HepG2 (cell line): Measurements from ENCODE around the gene COA3. TPM values are rescaled to one million over a fixed set of nuclear protein-coding genes. Genes with fewer than 3 reads are reported as not detected.

ENCODE experiments used
- ATAC-seq: fragments of 200-7000 bp; cut with Tn5 transposase; 3 replicates; pipeline ENCODE4 v1.9.1; 2020; ENCODE audit warnings: mild to moderate bottlenecking, moderate library complexity
- BruUV-seq: library from RNA; stranded (reverse); fragments of 400-500 nt; replicated peaks from 2 replicates; lab custom pipeline; 2021; lab: Mats Ljungman, UMichigan
- CTCF ChIA-PET: fragments of 300-600 bp; formaldehyde crosslinking; extraction: SDS; loops from one replicate; lab custom pipeline; 2021; ENCODE audit warnings: low total read pairs, inconsistent platforms, low intra/inter-chr PET ratio; lab: Yijun Ruan, JAX
- POLR2A ChIA-PET: fragments of 350-600 bp; sonication (Branson Sonifier 250); formaldehyde crosslinking; loops from one replicate; lab custom pipeline; 2020; ENCODE audit warnings: antibody characterized with exemption, inconsistent platforms; lab: Yijun Ruan, JAX
- DNase-seq: peaks from one replicate; pipeline ENCODE4 v3.0.0-alpha.2; 2015; ENCODE audit warnings: low spot score
- FAIRE-seq: peaks from 3 replicates; lab custom pipeline; 2011; peaks lifted over from hg19 to GRCh38; lab: Jason Lieb, UNC
- H2AFZ ChIP-seq: one replicate; pipeline ENCODE4 v1.6.1; 2011; ENCODE audit warnings: low read length, inconsistent platforms
- H3K27ac ChIP-seq: fragments of 300-600 bp; 3 replicates; pipeline ENCODE4 v1.8.0; 2011; ENCODE audit warnings: mixed run types, mild to moderate bottlenecking, mixed read lengths, low read length, inconsistent platforms; ENCODE audit not compliant: insufficient read depth; ENCODE audit errors: extremely low read length
- H3K27me3 ChIP-seq, 2 experiments: fragments of 200-600 bp in 1 of 2; 2 replicates in 1 of 2; 3 replicates in 1 of 2; pipeline versions ENCODE4 v1.6.0 to v1.8.0; 2011; ENCODE audit warnings: low read length in 2 of 2, mild to moderate bottlenecking in 2 of 2, moderate library complexity in 2 of 2, inconsistent platforms in 1 of 2; ENCODE audit not compliant: insufficient read depth in 2 of 2, control insufficient read depth in 1 of 2
- H3K36me3 ChIP-seq, 2 experiments: fragments of 200-600 bp in 1 of 2; replicated peaks in 1 of 2; 2 replicates in 1 of 2; 3 replicates in 1 of 2; pipeline versions ENCODE4 v1.5.1 to v1.8.0; 2011; ENCODE audit warnings: low read length in 2 of 2, inconsistent platforms in 1 of 2; ENCODE audit not compliant: insufficient read depth in 2 of 2, control insufficient read depth in 1 of 2
- H3K4me1 ChIP-seq: 2 replicates; pipeline ENCODE4 v1.5.1; 2012; ENCODE audit warnings: low read length, inconsistent platforms; ENCODE audit not compliant: insufficient read depth
- H3K4me2 ChIP-seq: 2 replicates; pipeline ENCODE4 v1.6.0; 2011; ENCODE audit warnings: low read depth, low read length, inconsistent platforms
- H3K4me3 ChIP-seq, 3 experiments: fragments of 200-600 bp in 1 of 3; sonication (generic), shearing (Covaris generic) in 1 of 3; replicated peaks in 1 of 3; 2 replicates each; pipeline ENCODE4 v1.5.1; 2011 to 2016; ENCODE audit warnings: low read length in 3 of 3, inconsistent platforms in 2 of 3, low read depth in 2 of 3, mild to moderate bottlenecking in 2 of 3, control low read depth in 1 of 3, mixed read lengths in 1 of 3; ENCODE audit not compliant: insufficient read depth in 1 of 3
- H3K79me2 ChIP-seq: one replicate; pipeline ENCODE4 v1.6.1; 2011; ENCODE audit warnings: low read length, inconsistent platforms; ENCODE audit not compliant: insufficient read depth
- H3K9ac ChIP-seq: 2 replicates; pipeline ENCODE4 v1.6.0; 2011; ENCODE audit warnings: mild to moderate bottlenecking, low read depth, low read length, inconsistent platforms; ENCODE audit not compliant: insufficient read depth
- H3K9me3 ChIP-seq: 2 replicates; pipeline ENCODE4 v1.5.1; 2012; ENCODE audit warnings: mild to moderate bottlenecking, low read length
- H4K20me1 ChIP-seq: 2 replicates; pipeline ENCODE4 v1.6.0; 2011; ENCODE audit warnings: inconsistent platforms, mild to moderate bottlenecking, low read length, moderate library complexity; ENCODE audit not compliant: insufficient read depth
- DR1 ChIP-seq: sonication (generic); formaldehyde crosslinking; IDR thresholded peaks from 2 replicates; pipeline ENCODE4 v1.8.0; 2021; ENCODE audit warnings: mild to moderate bottlenecking, missing genetic modification reagents, inconsistent platforms
- ETV5 ChIP-seq: IDR thresholded peaks from 2 replicates; pipeline ENCODE4 v1.6.1; 2018; ENCODE audit warnings: missing biosample characterization, missing genetic modification reagents, inconsistent platforms, borderline replicate concordance
- FOSL2 ChIP-seq: sonication (generic); formaldehyde crosslinking; IDR thresholded peaks from 2 replicates; pipeline ENCODE4 v1.4.0; 2020; ENCODE audit warnings: missing genetic modification reagents
- HMG20A ChIP-seq: IDR thresholded peaks from 2 replicates; pipeline ENCODE4 v1.6.1; 2016; ENCODE audit warnings: borderline replicate concordance
- MEIS1 ChIP-seq: sonication (generic); formaldehyde crosslinking; IDR thresholded peaks from 2 replicates; pipeline ENCODE4 v1.9.0; 2021; ENCODE audit warnings: mild to moderate bottlenecking, missing genetic modification reagents, moderate library complexity, borderline replicate concordance
- MIXL1 ChIP-seq: IDR thresholded peaks from 2 replicates; pipeline ENCODE4 v1.6.1; 2016
- RARG ChIP-seq: sonication (generic); formaldehyde crosslinking; IDR thresholded peaks from 2 replicates; pipeline ENCODE4 v1.4.0; 2020; ENCODE audit warnings: low read depth, mild to moderate bottlenecking, missing genetic modification reagents
- SNAPC2 ChIP-seq: sonication (generic); formaldehyde crosslinking; IDR thresholded peaks from 2 replicates; pipeline ENCODE4 v1.8.1; 2022; ENCODE audit warnings: mild to moderate bottlenecking, missing genetic modification reagents
- ZNF10 ChIP-seq: sonication (generic); formaldehyde crosslinking; IDR thresholded peaks from 2 replicates; pipeline ENCODE4 v1.4.0; 2020; ENCODE audit warnings: mild to moderate bottlenecking, low read depth, missing genetic modification reagents, borderline replicate concordance
- ZNF33B ChIP-seq: sonication (generic); formaldehyde crosslinking; IDR thresholded peaks from 2 replicates; pipeline ENCODE4 v1.5.1; 2020; ENCODE audit warnings: mild to moderate bottlenecking, missing genetic modification reagents
- ZNF619 ChIP-seq: sonication (generic); formaldehyde crosslinking; IDR thresholded peaks from 2 replicates; pipeline ENCODE4 v1.4.0; 2020; ENCODE audit warnings: mild to moderate bottlenecking, missing genetic modification reagents
- WGBS: methylation state at CpG from one replicate; pipeline ENCODE4 v1.1.6; 2017; ENCODE audit warnings: low lambda C conversion rate; 5-methylcytosine and 5-hydroxymethylcytosine counted together
- in situ Hi-C: cut with HindIII; loops from 2 replicates; pipeline ENCODE4 v1.10.0; 2017; ENCODE audit warnings: low pct_unique_long_range_greater_than_20kb; ENCODE audit not compliant: extremely low pct_ligation_motif_present
- intact Hi-C: fragments of 100-400 bp; cut with micrococcal nuclease; formaldehyde crosslinking; loops from one replicate; pipeline ENCODE4 v1.10.0; 2022; ENCODE audit not compliant: unreplicated experiment
- polyA plus RNA-seq, 8 experiments: library from polyadenylated mRNA; depleted of rRNA in 3 of 8; stranded (reverse) in 7 of 8; unstranded in 1 of 8; fragments of >200 nt; fragmentation: Illumina TruSeq in 4 of 8; extraction: Trizol in 4 of 8; gene quantifications; 2 replicates each; pipeline versions ENCODE4 v1.2.1 to v1.2.3, GENCODE V29; 2011 to 2016; ENCODE audit warnings: low read depth in 4 of 8, missing spikeins in 1 of 8, mixed read lengths in 1 of 8; ENCODE audit not compliant: insufficient read depth in 1 of 8
- total RNA-seq, 5 experiments: library from RNA; depleted of rRNA; stranded (reverse); fragments of >200 nt; fragmentation: Illumina TruSeq; extraction: Trizol; gene quantifications; 2 replicates each; pipeline ENCODE4 v1.2.3, GENCODE V29; 2016; ENCODE audit warnings: low read depth in 1 of 5
- TF ChIP-seq, protein P1 (sequence below): sonication (generic); formaldehyde crosslinking; IDR thresholded peaks from 2 replicates; pipeline ENCODE4 v1.4.0; 2020; ENCODE audit warnings: missing genetic modification reagents
- TF ChIP-seq, protein P2 (sequence below): sonication (generic); formaldehyde crosslinking; IDR thresholded peaks from 2 replicates; pipeline ENCODE4 v1.8.1; 2022; ENCODE audit warnings: mild to moderate bottlenecking, missing genetic modification reagents

The COA3 gene
- total and polyA plus RNA-seq, 2 of the 13 experiments (the other 11 are each of a cell fraction or from before 2014, with no cell fraction given), result 133 to 202 TPM

DNA sequence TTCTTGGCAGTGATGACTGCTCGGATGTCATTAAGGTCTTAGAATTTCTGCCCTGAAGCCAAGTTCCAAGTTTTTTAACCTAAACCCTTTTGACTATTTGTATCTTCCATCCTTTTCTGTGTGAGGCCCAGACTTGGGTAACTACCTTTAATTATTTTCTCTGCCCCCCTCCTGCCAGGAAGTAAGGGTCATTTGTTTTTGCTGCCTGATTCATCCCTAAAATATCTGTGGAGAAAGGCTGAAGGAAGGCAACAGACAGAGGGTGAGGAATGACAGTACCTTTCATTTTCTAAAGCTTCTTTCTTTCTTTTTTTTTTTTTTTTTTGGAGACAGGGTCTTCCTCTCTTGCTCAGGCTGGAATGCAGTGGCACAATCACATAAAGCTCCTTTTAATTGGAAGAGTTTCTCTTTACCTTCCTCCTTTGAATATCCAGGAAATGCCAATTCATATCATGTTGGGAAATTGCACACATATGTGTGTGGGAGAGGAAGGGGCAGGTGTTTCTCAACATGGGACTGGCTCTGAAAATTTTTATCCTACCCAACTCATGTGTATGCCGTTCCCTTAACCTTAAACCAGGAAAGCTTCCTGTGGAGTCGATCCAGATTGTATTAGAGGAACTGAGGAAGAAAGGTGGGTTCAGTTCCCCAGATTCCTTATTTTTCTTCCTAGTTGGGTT is 24.3 kb downstream of the COA3 start:
- ATAC-seq (no peak; the same call in 2 of the 3 replicates), DNase-seq (peak; percentile 49), FAIRE-seq (no peak)
- CTCF ChIA-PET, result no interaction called here
- peak overlapping the region; percentile 97 for H3K4me2 ChIP-seq
- in situ Hi-C loops (no loop called here), intact Hi-C loops (no loop called here)
- no peak overlapping the region for H2AFZ ChIP-seq
- peaks cover 4 to 18% of the 10 kb centered on the region in 2 experiments; a peak in 4 of 5 replicates for H3K36me3 ChIP-seq
- no peaks in the 10 kb centered on the region for H4K20me1 ChIP-seq
- BruUV-seq, result no TSS peak
- H3K4me1 ChIP-seq, result peaks cover 61% of the 10 kb centered on the region
- POLR2A ChIA-PET, result interaction anchor here (0.9 to 3.4 kb wide), 22 partner anchors 8 to 196 kb away, joined by 3 to 53 read pairs (median 8); partner anchors contain the start of genes AOC3, BECN1, CNTD1 and COA3
- peak overlapping the region; percentile 66 for H3K27ac ChIP-seq
- peak; percentile 28; the same call in 1 of the 2 replicates for TF ChIP-seq MIXL1 (CRISPR knock-in tag)
- TF ChIP-seq ETV5, result peak; percentile 17; the same call in 1 of the 2 replicates
- TF ChIP-seq, protein P1, sequence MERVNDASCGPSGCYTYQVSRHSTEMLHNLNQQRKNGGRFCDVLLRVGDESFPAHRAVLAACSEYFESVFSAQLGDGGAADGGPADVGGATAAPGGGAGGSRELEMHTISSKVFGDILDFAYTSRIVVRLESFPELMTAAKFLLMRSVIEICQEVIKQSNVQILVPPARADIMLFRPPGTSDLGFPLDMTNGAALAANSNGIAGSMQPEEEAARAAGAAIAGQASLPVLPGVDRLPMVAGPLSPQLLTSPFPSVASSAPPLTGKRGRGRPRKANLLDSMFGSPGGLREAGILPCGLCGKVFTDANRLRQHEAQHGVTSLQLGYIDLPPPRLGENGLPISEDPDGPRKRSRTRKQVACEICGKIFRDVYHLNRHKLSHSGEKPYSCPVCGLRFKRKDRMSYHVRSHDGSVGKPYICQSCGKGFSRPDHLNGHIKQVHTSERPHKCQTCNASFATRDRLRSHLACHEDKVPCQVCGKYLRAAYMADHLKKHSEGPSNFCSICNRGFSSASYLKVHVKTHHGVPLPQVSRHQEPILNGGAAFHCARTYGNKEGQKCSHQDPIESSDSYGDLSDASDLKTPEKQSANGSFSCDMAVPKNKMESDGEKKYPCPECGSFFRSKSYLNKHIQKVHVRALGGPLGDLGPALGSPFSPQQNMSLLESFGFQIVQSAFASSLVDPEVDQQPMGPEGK, result 0 out of 2 replicates have a peak, but pooled peaks have one; percentile 15
- no peak for TF ChIP-seq SNAPC2
- 0 out of 2 replicates have a peak, but pooled peaks have one; percentile 22 for TF ChIP-seq HMG20A
- no peak for TF ChIP-seq ZNF619
- TF ChIP-seq DR1 (CRISPR knock-in tag), result no peak
- TF ChIP-seq MEIS1 (CRISPR knock-in tag), result no peak
- TF ChIP-seq, protein P2, sequence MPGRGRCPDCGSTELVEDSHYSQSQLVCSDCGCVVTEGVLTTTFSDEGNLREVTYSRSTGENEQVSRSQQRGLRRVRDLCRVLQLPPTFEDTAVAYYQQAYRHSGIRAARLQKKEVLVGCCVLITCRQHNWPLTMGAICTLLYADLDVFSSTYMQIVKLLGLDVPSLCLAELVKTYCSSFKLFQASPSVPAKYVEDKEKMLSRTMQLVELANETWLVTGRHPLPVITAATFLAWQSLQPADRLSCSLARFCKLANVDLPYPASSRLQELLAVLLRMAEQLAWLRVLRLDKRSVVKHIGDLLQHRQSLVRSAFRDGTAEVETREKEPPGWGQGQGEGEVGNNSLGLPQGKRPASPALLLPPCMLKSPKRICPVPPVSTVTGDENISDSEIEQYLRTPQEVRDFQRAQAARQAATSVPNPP (CRISPR knock-in tag), result no peak
- TF ChIP-seq RARG (CRISPR knock-in tag), result 0 out of 2 replicates have a peak, but pooled peaks have one; percentile 6
- peak; percentile 72 for TF ChIP-seq FOSL2
- TF ChIP-seq ZNF33B (CRISPR knock-in tag), result no peak
- TF ChIP-seq ZNF10, result no peak
- no peaks in the 10 kb centered on the region; a peak in 1 of 5 replicates for H3K27me3 ChIP-seq
- 67% methylated on average over 3 of the region's 3 CpGs for WGBS
- peaks cover 25% of the 10 kb centered on the region for H3K79me2 ChIP-seq
- H3K9ac ChIP-seq, result peak overlapping the region; percentile 87
- H3K4me3 ChIP-seq, result peak overlapping the region; percentile 74 to 96 (median 88)
- no peaks in the 10 kb centered on the region for H3K9me3 ChIP-seq
